Dendritic cell treated with granulocyte-macrophage colony-stimulating factor and Interleukin-4, amounts not matched to agents 40 ng/mL and 50 ng/mL, for 4 days (primary cell): ENCODE results near the gene OSER1.
"Not testable (repeated sequence)": the region's sequence is repeated elsewhere in the genome, so short reads cannot be mapped to it uniquely, and the experiment has no call there.

Experiments
- H3K27ac Mint-ChIP-seq: one replicate; pipeline ENCODE4 v1.8.0; 2022; ENCODE audit warnings: mild to moderate bottlenecking, mixed read lengths
- H3K27me3 Mint-ChIP-seq: one replicate; pipeline ENCODE4 v1.8.0; 2022; ENCODE audit warnings: mild to moderate bottlenecking, mixed read lengths
- H3K36me3 Mint-ChIP-seq: one replicate; pipeline ENCODE4 v1.8.0; 2022; ENCODE audit warnings: low read depth, mixed read lengths
- H3K4me1 Mint-ChIP-seq: one replicate; pipeline ENCODE4 v1.8.0; 2022; ENCODE audit warnings: low read depth, mixed read lengths
- H3K4me3 Mint-ChIP-seq: one replicate; pipeline ENCODE4 v1.8.0; 2022; ENCODE audit warnings: mild to moderate bottlenecking, moderate library complexity, mixed read lengths
- H3K9me3 Mint-ChIP-seq: one replicate; pipeline ENCODE4 v1.8.0; 2022; ENCODE audit warnings: mixed read lengths
- intact Hi-C: fragments of 100-400 bp; cut with micrococcal nuclease; formaldehyde crosslinking; loops from one replicate; pipeline ENCODE4 v1.15.0; 2022

OSER1 gene

GRCh38 chr20:44200983-44201382 lies 9.6 kb downstream of the OSER1 start:
- Mint-ChIP-seq H3K36me3 (peaks cover 94% of the 10 kb centered on the region), H3K27ac (no peak overlapping the region), H3K4me1 (no peaks in the 10 kb centered on the region)

GRCh38 chr20:44200371-44200770 lies 10.2 kb downstream of the OSER1 start:
- no peaks in the 10 kb centered on the region for H3K9me3 Mint-ChIP-seq

More at GRCh38 chr20:44200983-44201382, 9.6 kb downstream of the OSER1 start:
- no peaks in the 10 kb centered on the region for H3K27me3 Mint-ChIP-seq
- intact Hi-C loops = no loop called here
- H3K9me3 Mint-ChIP-seq = no peaks in the 10 kb centered on the region
- H3K4me3 Mint-ChIP-seq = no peak overlapping the region

GRCh38 chr20:44199877-44200276 lies 10.7 kb downstream of the OSER1 start:
- intact Hi-C loops = no loop called here
- Mint-ChIP-seq H3K4me1 (no peaks in the 10 kb centered on the region), H3K27ac (no peak overlapping the region), H3K4me3 (no peak overlapping the region), H3K27me3 (no peaks in the 10 kb centered on the region), H3K36me3 (peaks cover 89% of the 10 kb centered on the region), H3K9me3 (no peaks in the 10 kb centered on the region)

More at GRCh38 chr20:44200371-44200770, 10.2 kb downstream of the OSER1 start:
- Mint-ChIP-seq H3K27me3 (no peaks in the 10 kb centered on the region), H3K4me1 (no peaks in the 10 kb centered on the region), H3K36me3 (peaks cover 94% of the 10 kb centered on the region), H3K4me3 (no peak overlapping the region), H3K27ac (no peak overlapping the region)
- intact Hi-C loops = no loop called here

- H3K36me3 Mint-ChIP-seq = peaks cover 84% of the 10 kb centered on the region
- no peaks in the 10 kb centered on the region for H3K4me1 Mint-ChIP-seq
- H3K9me3 Mint-ChIP-seq = no peaks in the 10 kb centered on the region
- intact Hi-C loops = no loop called here
- H3K4me3 Mint-ChIP-seq = no peak overlapping the region
- H3K27me3 Mint-ChIP-seq = no peaks in the 10 kb centered on the region
- no peak overlapping the region for H3K27ac Mint-ChIP-seq
These were observed 11.7 kb downstream of the OSER1 start for GRCh38 chr20:44198872-44199271.

- H3K9me3 Mint-ChIP-seq = no peaks in the 10 kb centered on the region
- no peaks in the 10 kb centered on the region for H3K4me1 Mint-ChIP-seq
- peaks cover 3% of the 10 kb centered on the region for H3K27me3 Mint-ChIP-seq
- H3K36me3 Mint-ChIP-seq = peaks cover 58% of the 10 kb centered on the region
- intact Hi-C loops = no loop called here
- H3K4me3 Mint-ChIP-seq = no peak overlapping the region
- no peak overlapping the region for H3K27ac Mint-ChIP-seq
These were observed 14.3 kb downstream of the OSER1 start for GRCh38 chr20:44196271-44196670.

- Mint-ChIP-seq H3K9me3 (no peaks in the 10 kb centered on the region), H3K4me3 (no peak overlapping the region), H3K27me3 (peaks cover 7% of the 10 kb centered on the region), H3K36me3 (peaks cover 51% of the 10 kb centered on the region), H3K27ac (no peak overlapping the region), H3K4me1 (no peaks in the 10 kb centered on the region)
- intact Hi-C loops = no loop called here
These were observed 15.0 kb downstream of the OSER1 start for GRCh38 chr20:44195605-44196004.

- Mint-ChIP-seq H3K27me3 (peaks cover 8% of the 10 kb centered on the region), H3K36me3 (peaks cover 33% of the 10 kb centered on the region), H3K27ac (no peak overlapping the region), H3K9me3 (no peaks in the 10 kb centered on the region), H3K4me3 (no peak overlapping the region), H3K4me1 (peaks cover 3% of the 10 kb centered on the region)
- intact Hi-C loops = no loop called here
These were observed 16.8 kb downstream of the OSER1 start for GRCh38 chr20:44193801-44194200.

GRCh38 chr20:44191640-44192039 lies 18.9 kb downstream of the OSER1 start:
- H3K4me3 Mint-ChIP-seq, H3K27ac Mint-ChIP-seq, H3K9me3 Mint-ChIP-seq: not testable (repeated sequence)

GRCh38 chr20:44190197-44190852 lies 20.2 kb downstream of the OSER1 start:
- peaks cover 21% of the 10 kb centered on the region for H3K4me1 Mint-ChIP-seq
- H3K9me3 Mint-ChIP-seq, H3K4me3 Mint-ChIP-seq, H3K36me3 Mint-ChIP-seq, H3K27ac Mint-ChIP-seq: not testable (repeated sequence)
- intact Hi-C loops = loop anchor here (1.0 kb wide), 1 partner anchor 74 kb away; no protein-coding TSS in a partner anchor
- peaks cover 38% of the 10 kb centered on the region for H3K27me3 Mint-ChIP-seq

More at GRCh38 chr20:44191640-44192039, 18.9 kb downstream of the OSER1 start:
- intact Hi-C loops = not testable (repeated sequence)
- Mint-ChIP-seq H3K27me3 (peaks cover 28% of the 10 kb centered on the region), H3K36me3 (peaks cover 13% of the 10 kb centered on the region), H3K4me1 (peaks cover 21% of the 10 kb centered on the region)

GRCh38 chr20:44188752-44189151 lies 21.8 kb downstream of the OSER1 start:
- Mint-ChIP-seq H3K9me3 (no peaks in the 10 kb centered on the region), H3K27ac (no peak overlapping the region), H3K27me3 (peaks cover 43% of the 10 kb centered on the region), H3K36me3 (no peaks in the 10 kb centered on the region), H3K4me1 (peaks cover 21% of the 10 kb centered on the region), H3K4me3 (no peak overlapping the region)
- intact Hi-C loops = no loop called here

GRCh38 chr20:44187772-44188709 lies 22.5 kb downstream of the OSER1 start:
- intact Hi-C loops = no loop called here
- no peak overlapping the region for H3K27ac Mint-ChIP-seq
- H3K4me3 Mint-ChIP-seq = no peak overlapping the region
- H3K27me3 Mint-ChIP-seq = peaks cover 46% of the 10 kb centered on the region
- peaks cover 21% of the 10 kb centered on the region for H3K4me1 Mint-ChIP-seq
- no peaks in the 10 kb centered on the region for H3K36me3 Mint-ChIP-seq
- no peaks in the 10 kb centered on the region for H3K9me3 Mint-ChIP-seq

GRCh38 chr20:44187054-44187771 lies 23.4 kb downstream of the OSER1 start, which contains the start of gene JPH2:
Gene JPH2 (minus strand): TSS chr20:44187188. CDS start chr20:44186705, 483 bp downstream.
- no peaks in the 10 kb centered on the region for H3K36me3 Mint-ChIP-seq
- no peak within 1 kb of the TSS for H3K4me3 Mint-ChIP-seq
- H3K27ac Mint-ChIP-seq = no peak within 1 kb of the TSS
- intact Hi-C loops = no loop called here
- peaks cover 21% of the 10 kb centered on the region for H3K4me1 Mint-ChIP-seq
- H3K27me3 Mint-ChIP-seq = peaks cover 52% of the 10 kb centered on the region
- no peaks in the 10 kb centered on the region for H3K9me3 Mint-ChIP-seq

- Mint-ChIP-seq H3K4me1 (peaks cover 21% of the 10 kb centered on the region), H3K27me3 (peaks cover 54% of the 10 kb centered on the region), H3K27ac (no peak overlapping the region), H3K9me3 (no peaks in the 10 kb centered on the region), H3K36me3 (no peaks in the 10 kb centered on the region), H3K4me3 (no peak overlapping the region)
- intact Hi-C loops = no loop called here
These were observed 23.9 kb downstream of the OSER1 start for GRCh38 chr20:44186674-44187053.

GRCh38 chr20:44186201-44186600 lies 24.4 kb downstream of the OSER1 start:
- H3K4me3 Mint-ChIP-seq = no peak overlapping the region
- intact Hi-C loops = no loop called here
- no peak overlapping the region for H3K27ac Mint-ChIP-seq

More at GRCh38 chr20:44186201-44186600, 24.4 kb downstream of the OSER1 start:
- H3K36me3 Mint-ChIP-seq = no peaks in the 10 kb centered on the region
- H3K27me3 Mint-ChIP-seq = peaks cover 56% of the 10 kb centered on the region
- no peaks in the 10 kb centered on the region for H3K9me3 Mint-ChIP-seq
- H3K4me1 Mint-ChIP-seq = peaks cover 21% of the 10 kb centered on the region
